ENCODE data around the gene MACROD1. TPM values are rescaled to one million over a fixed set of nuclear protein-coding genes. Genes with fewer than 3 reads are reported as not detected.

The MACROD1 gene
- total and polyA plus RNA-seq, 10 of the 15 experiments (the other 5 are each of a cell fraction or from before 2014, with no cell fraction given), result 1.2 to 22.7 (median 11.3) TPM; not detected in 1

DNA sequence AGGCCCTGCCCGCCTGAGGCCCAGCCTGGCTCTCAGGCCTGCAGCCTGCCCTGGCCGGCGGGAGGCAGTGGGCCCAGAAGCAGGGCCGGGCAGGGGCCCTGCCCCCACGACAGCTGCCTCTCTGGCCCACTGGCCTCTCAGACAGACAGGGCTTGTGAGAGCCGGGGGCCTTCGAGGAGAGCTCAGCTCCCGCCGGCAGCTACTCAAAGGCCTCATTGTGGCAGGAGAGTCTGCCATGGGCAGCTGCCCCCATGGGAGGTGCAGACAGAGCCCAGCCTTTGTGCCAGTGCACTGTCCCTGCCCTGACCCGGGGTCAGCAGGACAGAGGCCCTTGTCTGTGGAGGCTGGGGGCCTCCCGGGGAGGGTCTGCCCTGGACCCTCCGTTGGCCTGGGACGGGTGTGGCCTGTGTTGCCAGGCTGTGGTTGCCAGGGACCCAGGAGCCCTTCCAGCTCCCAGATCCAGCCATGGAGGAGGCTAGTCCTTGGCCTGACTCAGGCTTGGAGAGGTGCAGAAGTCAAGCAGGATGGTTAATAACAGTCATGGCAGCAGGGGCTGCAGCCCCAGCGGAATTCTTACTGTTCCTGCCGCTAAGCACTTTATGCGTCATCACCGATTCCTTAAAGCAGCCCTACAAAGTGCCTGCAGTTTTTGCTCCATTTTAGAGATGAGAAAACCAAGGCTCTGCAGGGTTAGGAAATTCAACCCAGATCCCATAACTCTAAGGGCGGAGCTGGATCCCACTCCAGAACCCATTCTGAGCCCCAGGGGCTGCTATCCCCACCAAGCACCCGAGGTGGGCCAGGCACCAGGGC lies 117.7 kb downstream of the MACROD1 start:
- H3K27ac ChIP-seq (ENCODE audit: control insufficient read depth, insufficient read depth), result no peak overlapping the region
- ChIA-PET SMC1A (ENCODE audit: uncharacterized antibody, unreplicated experiment) (no interaction called here), RAD21 (ENCODE audit: unreplicated experiment) (no interaction called here), CTCF (no interaction called here), POLR2A (no interaction called here)
- no peaks in the 10 kb centered on the region for H3K36me3 ChIP-seq (ENCODE audit: control insufficient read depth in 2 of 2, insufficient read depth in 2 of 2, low read length in 1 of 2)
- intact Hi-C loops (cut with micrococcal nuclease; ENCODE audit: unreplicated experiment) (no loop called here), in situ Hi-C loops (cut with MboI) (no loop called here)
- no peak overlapping the region for H3K9ac ChIP-seq (ENCODE audit: control insufficient read depth, insufficient read depth, low read length)
- H4K20me1 ChIP-seq (ENCODE audit: control insufficient read depth, insufficient read depth), result no peaks in the 10 kb centered on the region
- no peaks in the 10 kb centered on the region for H3K79me2 ChIP-seq (ENCODE audit: control insufficient read depth, insufficient read depth, low read length)
- H3K4me2 ChIP-seq (ENCODE audit: control insufficient read depth, insufficient read depth), result no peak overlapping the region
- 49% methylated on average over 19 of the region's 19 CpGs for WGBS (ENCODE audit: insufficient coverage, insufficient replicate concordance, low lambda C conversion rate, missing lambda C conversion rate)
- H3K4me1 ChIP-seq (ENCODE audit: control insufficient read depth, insufficient read depth, low read length), result no peaks in the 10 kb centered on the region
- H3K9me3 ChIP-seq (replicated peaks; ENCODE audit: control insufficient read depth, insufficient read depth, low read length), result no peaks in the 10 kb centered on the region
- H3K27me3 ChIP-seq (replicated peaks in 1 of 2; ENCODE audit: control insufficient read depth in 2 of 2, insufficient read depth in 2 of 2, low read length in 1 of 2), result no peaks in the 10 kb centered on the region
- FAIRE-seq (no peak), DNase-seq (ENCODE audit: low read depth, low spot score) (no peak), ATAC-seq (no peak)
- H2AFZ ChIP-seq (ENCODE audit: control insufficient read depth, low read depth, low read length), result no peak overlapping the region
- no TSS peak for BruUV-seq (replicated peaks)
- H3K4me3 ChIP-seq, result no peak overlapping the region
- no peak for TF ChIP-seq MTA2 (IDR thresholded peaks at IDR 0.05; ENCODE audit: low read depth)
- TF ChIP-seq SIN3A (IDR thresholded peaks at IDR 0.05; ENCODE audit: low read depth, low read length), result no peak
- TF ChIP-seq, protein P1, sequence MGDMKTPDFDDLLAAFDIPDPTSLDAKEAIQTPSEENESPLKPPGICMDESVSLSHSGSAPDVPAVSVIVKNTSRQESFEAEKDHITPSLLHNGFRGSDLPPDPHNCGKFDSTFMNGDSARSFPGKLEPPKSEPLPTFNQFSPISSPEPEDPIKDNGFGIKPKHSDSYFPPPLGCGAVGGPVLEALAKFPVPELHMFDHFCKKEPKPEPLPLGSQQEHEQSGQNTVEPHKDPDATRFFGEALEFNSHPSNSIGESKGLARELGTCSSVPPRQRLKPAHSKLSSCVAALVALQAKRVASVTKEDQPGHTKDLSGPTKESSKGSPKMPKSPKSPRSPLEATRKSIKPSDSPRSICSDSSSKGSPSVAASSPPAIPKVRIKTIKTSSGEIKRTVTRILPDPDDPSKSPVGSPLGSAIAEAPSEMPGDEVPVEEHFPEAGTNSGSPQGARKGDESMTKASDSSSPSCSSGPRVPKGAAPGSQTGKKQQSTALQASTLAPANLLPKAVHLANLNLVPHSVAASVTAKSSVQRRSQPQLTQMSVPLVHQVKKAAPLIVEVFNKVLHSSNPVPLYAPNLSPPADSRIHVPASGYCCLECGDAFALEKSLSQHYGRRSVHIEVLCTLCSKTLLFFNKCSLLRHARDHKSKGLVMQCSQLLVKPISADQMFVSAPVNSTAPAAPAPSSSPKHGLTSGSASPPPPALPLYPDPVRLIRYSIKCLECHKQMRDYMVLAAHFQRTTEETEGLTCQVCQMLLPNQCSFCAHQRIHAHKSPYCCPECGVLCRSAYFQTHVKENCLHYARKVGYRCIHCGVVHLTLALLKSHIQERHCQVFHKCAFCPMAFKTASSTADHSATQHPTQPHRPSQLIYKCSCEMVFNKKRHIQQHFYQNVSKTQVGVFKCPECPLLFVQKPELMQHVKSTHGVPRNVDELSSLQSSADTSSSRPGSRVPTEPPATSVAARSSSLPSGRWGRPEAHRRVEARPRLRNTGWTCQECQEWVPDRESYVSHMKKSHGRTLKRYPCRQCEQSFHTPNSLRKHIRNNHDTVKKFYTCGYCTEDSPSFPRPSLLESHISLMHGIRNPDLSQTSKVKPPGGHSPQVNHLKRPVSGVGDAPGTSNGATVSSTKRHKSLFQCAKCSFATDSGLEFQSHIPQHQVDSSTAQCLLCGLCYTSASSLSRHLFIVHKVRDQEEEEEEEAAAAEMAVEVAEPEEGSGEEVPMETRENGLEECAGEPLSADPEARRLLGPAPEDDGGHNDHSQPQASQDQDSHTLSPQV (IDR thresholded peaks at IDR 0.05), result no peak
- TF ChIP-seq, protein P2, sequence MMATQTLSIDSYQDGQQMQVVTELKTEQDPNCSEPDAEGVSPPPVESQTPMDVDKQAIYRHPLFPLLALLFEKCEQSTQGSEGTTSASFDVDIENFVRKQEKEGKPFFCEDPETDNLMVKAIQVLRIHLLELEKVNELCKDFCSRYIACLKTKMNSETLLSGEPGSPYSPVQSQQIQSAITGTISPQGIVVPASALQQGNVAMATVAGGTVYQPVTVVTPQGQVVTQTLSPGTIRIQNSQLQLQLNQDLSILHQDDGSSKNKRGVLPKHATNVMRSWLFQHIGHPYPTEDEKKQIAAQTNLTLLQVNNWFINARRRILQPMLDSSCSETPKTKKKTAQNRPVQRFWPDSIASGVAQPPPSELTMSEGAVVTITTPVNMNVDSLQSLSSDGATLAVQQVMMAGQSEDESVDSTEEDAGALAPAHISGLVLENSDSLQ (IDR thresholded peaks at IDR 0.05), result no peak
- no peak for TF ChIP-seq ZNF384 (IDR thresholded peaks at IDR 0.05; ENCODE audit: borderline replicate concordance, low read depth, low read length)
- TF ChIP-seq, protein P3, sequence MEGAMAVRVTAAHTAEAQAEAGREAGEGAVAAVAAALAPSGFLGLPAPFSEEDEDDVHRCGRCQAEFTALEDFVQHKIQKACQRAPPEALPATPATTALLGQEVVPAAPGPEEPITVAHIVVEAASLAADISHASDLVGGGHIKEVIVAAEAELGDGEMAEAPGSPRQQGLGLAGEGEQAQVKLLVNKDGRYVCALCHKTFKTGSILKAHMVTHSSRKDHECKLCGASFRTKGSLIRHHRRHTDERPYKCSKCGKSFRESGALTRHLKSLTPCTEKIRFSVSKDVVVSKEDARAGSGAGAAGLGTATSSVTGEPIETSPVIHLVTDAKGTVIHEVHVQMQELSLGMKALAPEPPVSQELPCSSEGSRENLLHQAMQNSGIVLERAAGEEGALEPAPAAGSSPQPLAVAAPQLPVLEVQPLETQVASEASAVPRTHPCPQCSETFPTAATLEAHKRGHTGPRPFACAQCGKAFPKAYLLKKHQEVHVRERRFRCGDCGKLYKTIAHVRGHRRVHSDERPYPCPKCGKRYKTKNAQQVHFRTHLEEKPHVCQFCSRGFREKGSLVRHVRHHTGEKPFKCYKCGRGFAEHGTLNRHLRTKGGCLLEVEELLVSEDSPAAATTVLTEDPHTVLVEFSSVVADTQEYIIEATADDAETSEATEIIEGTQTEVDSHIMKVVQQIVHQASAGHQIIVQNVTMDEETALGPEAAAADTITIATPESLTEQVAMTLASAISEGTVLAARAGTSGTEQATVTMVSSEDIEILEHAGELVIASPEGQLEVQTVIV (IDR thresholded peaks at IDR 0.05; ENCODE audit: borderline replicate concordance, partially characterized antibody), result no peak
- no peak for TF ChIP-seq BACH1 (IDR thresholded peaks at IDR 0.05; ENCODE audit: borderline replicate concordance)
- no peak for TF ChIP-seq ETV6 (conservative IDR thresholded peaks at IDR 0.05 in 1 of 2, IDR thresholded peaks at IDR 0.05 in 1 of 2; ENCODE audit: borderline replicate concordance in 1 of 2, low read depth in 1 of 2)
- TF ChIP-seq RCOR1 (conservative IDR thresholded peaks at IDR 0.05; ENCODE audit: low read depth, low read length), result no peak
- TF ChIP-seq YY1 (IDR thresholded peaks at IDR 0.05; ENCODE audit: low read depth, low read length), result no peak
- TF ChIP-seq, protein P4, sequence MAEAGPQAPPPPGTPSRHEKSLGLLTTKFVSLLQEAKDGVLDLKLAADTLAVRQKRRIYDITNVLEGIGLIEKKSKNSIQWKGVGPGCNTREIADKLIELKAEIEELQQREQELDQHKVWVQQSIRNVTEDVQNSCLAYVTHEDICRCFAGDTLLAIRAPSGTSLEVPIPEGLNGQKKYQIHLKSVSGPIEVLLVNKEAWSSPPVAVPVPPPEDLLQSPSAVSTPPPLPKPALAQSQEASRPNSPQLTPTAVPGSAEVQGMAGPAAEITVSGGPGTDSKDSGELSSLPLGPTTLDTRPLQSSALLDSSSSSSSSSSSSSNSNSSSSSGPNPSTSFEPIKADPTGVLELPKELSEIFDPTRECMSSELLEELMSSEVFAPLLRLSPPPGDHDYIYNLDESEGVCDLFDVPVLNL (IDR thresholded peaks at IDR 0.05; ENCODE audit: low read depth, low read length), result no peak
- TF ChIP-seq NFYA (IDR thresholded peaks at IDR 0.05; ENCODE audit: borderline replicate concordance, low read depth, low read length), result no peak
- TF ChIP-seq TAF1 (IDR thresholded peaks at IDR 0.05; ENCODE audit: borderline replicate concordance, low read depth, low read length), result no peak
- no peak for TF ChIP-seq NR2C2 (IDR thresholded peaks at IDR 0.05; ENCODE audit: borderline replicate concordance, control insufficient read depth, insufficient read length, low read depth)

Measured in GM12878 (cell line).